Tibial artery (tissue), 4 donors: ENCODE results near the gene TRIM67.

Experiments
- DNase-seq, 2 donors: peaks; one replicate each; pipeline ENCODE4 v3.0.0-alpha.2; 2019
- H3K27ac ChIP-seq, 2 donors: fragments of 200-600 bp; sonication (generic) in 1 of 2; 1 replicate in 1 of 2; 2 replicates in 1 of 2; pipeline ENCODE4 v1.5.1; 2018 to 2019; ENCODE audit warnings: mild to moderate bottlenecking in 1 of 2
- H3K27me3 ChIP-seq, 2 donors: fragments of 200-600 bp; sonication (generic) in 1 of 2; one replicate each; pipeline versions ENCODE4 v1.5.1 to v1.6.0; 2016 to 2019
- H3K36me3 ChIP-seq, 3 donors: fragments of 200-600 bp; sonication (generic) in 2 of 3; one replicate each; pipeline ENCODE4 v1.5.1; 2016 to 2019; ENCODE audit warnings: mild to moderate bottlenecking in 2 of 3
- H3K4me1 ChIP-seq, 4 donors: fragments of 200-600 bp; sonication (generic) in 2 of 4; 1 replicate in 3 of 4; 2 replicates in 1 of 4; pipeline ENCODE4 v1.5.1; 2016 to 2019
- H3K4me3 ChIP-seq, 2 donors: fragments of 200-600 bp; sonication (generic) in 1 of 2; 1 replicate in 1 of 2; 2 replicates in 1 of 2; pipeline ENCODE4 v1.5.1; 2018 to 2019; ENCODE audit warnings: mild to moderate bottlenecking in 2 of 2
- H3K9me3 ChIP-seq, 3 donors: fragments of 200-600 bp; sonication (generic) in 1 of 3; one replicate each; pipeline ENCODE4 v1.5.1; 2016 to 2019
- CTCF ChIP-seq, 2 experiments: fragments of 200-600 bp in 1 of 2; fragments of 450-650 bp in 1 of 2; IDR thresholded peaks; one replicate each; pipeline ENCODE4 v1.5.1; 2017 to 2019; ENCODE audit warnings: antibody characterized with exemption in 2 of 2, mild to moderate bottlenecking in 1 of 2, moderate library complexity in 1 of 2
- intact Hi-C: fragments of 100-400 bp; cut with DNase I; formaldehyde crosslinking; loops from one replicate; pipeline ENCODE4 v1.15.0; 2023; ENCODE audit warnings: low total_unique reads

The TRIM67 gene

DNA sequence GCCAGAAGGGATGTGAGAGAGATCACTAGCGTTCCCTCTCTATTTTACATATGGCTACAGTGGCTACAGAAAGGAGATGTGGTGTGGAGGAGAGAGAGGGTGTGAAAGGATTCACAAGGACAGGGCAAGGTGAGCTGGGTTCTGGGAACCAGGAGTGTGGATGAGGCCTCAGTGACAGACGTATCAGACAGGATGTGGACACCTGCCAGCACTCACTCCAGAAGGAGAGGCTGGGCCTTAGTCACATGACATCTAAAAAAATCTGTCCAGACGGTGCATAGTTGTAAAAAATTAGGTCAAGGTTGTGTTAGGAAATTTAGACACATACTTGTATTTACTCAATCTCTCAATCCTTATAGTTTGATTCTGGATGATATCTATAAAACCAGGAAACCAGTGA lies 10.6 kb downstream of the TRIM67 start:
- no peak overlapping the region for H3K27ac ChIP-seq
- H3K36me3 ChIP-seq: no peaks in the 10 kb centered on the region
- no peaks in the 10 kb centered on the region for H3K4me1 ChIP-seq
- intact Hi-C loops: no loop called here
- DNase-seq: no peak
- no peak for TF ChIP-seq CTCF (IDR thresholded peaks at IDR 0.05)
- H3K4me3 ChIP-seq: no peak overlapping the region
- H3K9me3 ChIP-seq: no peaks in the 10 kb centered on the region
- H3K27me3 ChIP-seq: peaks cover 0 to 20% of the 10 kb centered on the region in 2 donors

GRCh38 chr1:231176421-231176820 lies 14.6 kb downstream of the TRIM67 start:
- Histone ChIP-seq H3K9me3 (peaks cover 0 to 9% (median 6%) of the 10 kb centered on the region in 3 donors), H3K27ac (no peak overlapping the region), H3K27me3 (peaks cover 0 to 19% of the 10 kb centered on the region in 2 donors), H3K4me1 (no peaks in the 10 kb centered on the region), H3K36me3 (no peaks in the 10 kb centered on the region), H3K4me3 (no peak overlapping the region)
- intact Hi-C loops: no loop called here
- no peak for TF ChIP-seq CTCF (IDR thresholded peaks at IDR 0.05)
- DNase-seq: no peak

- no peak for DNase-seq
- intact Hi-C loops: no loop called here
- Histone ChIP-seq H3K27me3 (peaks cover 0 to 19% of the 10 kb centered on the region in 2 donors), H3K4me3 (no peak overlapping the region), H3K4me1 (no peaks in the 10 kb centered on the region), H3K36me3 (no peaks in the 10 kb centered on the region), H3K27ac (no peak overlapping the region), H3K9me3 (peaks cover 0 to 9% (median 6%) of the 10 kb centered on the region in 3 donors)
- no peak for TF ChIP-seq CTCF (IDR thresholded peaks at IDR 0.05)
Observed at GRCh38 chr1:231177226-231177625, 15.4 kb downstream of the TRIM67 start.

GRCh38 chr1:231177936-231178335 lies 16.1 kb downstream of the TRIM67 start:
- Histone ChIP-seq H3K27me3 (peaks cover 0 to 24% of the 10 kb centered on the region in 2 donors), H3K4me1 (no peaks in the 10 kb centered on the region), H3K9me3 (peaks cover 0 to 9% (median 6%) of the 10 kb centered on the region in 3 donors), H3K4me3 (no peak overlapping the region), H3K36me3 (no peaks in the 10 kb centered on the region), H3K27ac (no peak overlapping the region)
- no peak for TF ChIP-seq CTCF (IDR thresholded peaks at IDR 0.05)
- intact Hi-C loops: no loop called here
- no peak for DNase-seq

GRCh38 chr1:231178970-231179369 lies 17.1 kb downstream of the TRIM67 start:
- peaks cover 0 to 9% (median 6%) of the 10 kb centered on the region in 3 donors for H3K9me3 ChIP-seq
- no peaks in the 10 kb centered on the region for H3K36me3 ChIP-seq
- H3K4me3 ChIP-seq: no peak overlapping the region
- H3K27me3 ChIP-seq: peaks cover 0 to 25% of the 10 kb centered on the region in 2 donors
- DNase-seq: no peak
- no peak overlapping the region for H3K27ac ChIP-seq
- H3K4me1 ChIP-seq: no peaks in the 10 kb centered on the region
- no peak for TF ChIP-seq CTCF (IDR thresholded peaks at IDR 0.05)
- intact Hi-C loops: no loop called here

- H3K27ac ChIP-seq: no peak overlapping the region
- H3K4me1 ChIP-seq: no peaks in the 10 kb centered on the region
- intact Hi-C loops: no loop called here
- no peak for DNase-seq
- peaks cover 0 to 9% (median 6%) of the 10 kb centered on the region in 3 donors for H3K9me3 ChIP-seq
- no peak for TF ChIP-seq CTCF (IDR thresholded peaks at IDR 0.05)
- H3K27me3 ChIP-seq: peaks cover 0 to 22% of the 10 kb centered on the region in 2 donors
- no peak overlapping the region for H3K4me3 ChIP-seq
- H3K36me3 ChIP-seq: no peaks in the 10 kb centered on the region
Observed at GRCh38 chr1:231180034-231180433, 18.2 kb downstream of the TRIM67 start.
